ENCODE results near the gene RLBP1.
"Not testable (repeated sequence)": the region's sequence is repeated elsewhere in the genome, so short reads cannot be mapped to it uniquely, and the experiment has no call there.

Gene RLBP1

GRCh38 chr15:89221543-89221942 is at the start of gene RLBP1:
RLBP1 (minus strand) TSS chr15:89221579; CDS start chr15:89218975, 2,604 bp downstream.
- no peak for DNase-seq (ENCODE audit: low read depth)

- DNase-seq (ENCODE audit: low read depth) = not testable (repeated sequence)
Observed at GRCh38 chr15:89250142-89250541, 28.8 kb upstream of the RLBP1 start.

DNA sequence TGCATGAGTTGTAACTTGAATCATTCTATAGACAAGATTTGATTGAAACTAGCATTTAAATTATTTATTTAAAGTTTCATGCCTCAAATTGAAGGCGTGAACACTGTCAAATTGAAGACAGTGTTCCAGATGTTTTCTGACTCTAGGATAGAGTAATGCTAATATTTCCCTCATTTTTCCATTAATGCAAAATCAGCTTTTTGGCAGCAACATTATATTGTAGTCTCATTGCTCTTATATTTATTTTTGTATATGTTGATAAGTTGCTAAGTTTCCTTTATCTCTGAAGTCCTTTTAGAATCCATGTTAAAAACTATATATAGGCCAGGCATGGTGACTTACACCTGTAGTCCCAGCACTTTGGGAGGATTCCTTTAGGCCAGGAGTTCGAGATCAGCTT is 27.2 kb upstream of the RLBP1 start:
- DNase-seq (ENCODE audit: low read depth) = no peak

- no peak for DNase-seq (ENCODE audit: low read depth)
Observed at GRCh38 chr15:89247446-89247845, 26.1 kb upstream of the RLBP1 start.

GRCh38 chr15:89244574-89244903 is 23.2 kb upstream of the RLBP1 start:
- DNase-seq (ENCODE audit: low read depth) = no peak

GRCh38 chr15:89243691-89244573 is 22.6 kb upstream of the RLBP1 start, which contains the start of gene FANCI:
FANCI (plus strand) TSS chr15:89243979; CDS start chr15:89247648, 3,669 bp downstream.
- DNase-seq (ENCODE audit: low read depth) = peak; percentile 95

DNA sequence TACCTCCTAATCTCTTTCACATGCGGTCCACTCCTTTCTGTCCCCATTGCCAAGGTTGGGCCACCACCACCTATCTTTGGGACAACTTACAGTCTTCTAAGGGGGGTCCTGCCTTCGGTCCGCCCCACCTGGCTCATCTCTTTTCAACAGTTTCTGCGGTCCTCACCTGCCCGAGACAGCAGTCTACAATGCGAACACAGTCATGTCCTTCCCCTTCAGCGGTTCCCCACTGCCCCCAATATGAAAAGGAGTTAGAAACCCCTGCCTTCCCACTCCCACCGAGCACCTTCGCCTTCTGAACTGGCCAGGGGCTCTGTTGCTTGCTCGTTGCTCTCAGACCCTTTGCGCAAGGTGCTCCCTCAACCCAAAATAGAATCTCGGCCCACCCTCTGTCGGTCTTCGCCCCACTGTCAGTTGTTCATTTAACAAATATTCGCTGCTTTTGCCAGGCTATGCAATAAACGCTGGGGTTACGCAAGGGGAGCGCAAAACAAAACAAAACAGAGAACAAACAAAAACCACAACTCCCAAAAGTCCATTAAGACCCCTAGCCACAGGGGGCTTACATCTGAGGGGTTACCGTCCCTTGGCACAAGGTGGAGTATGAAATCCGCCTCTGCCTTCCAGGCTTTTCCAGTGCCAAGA is 21.8 kb upstream of the RLBP1 start:
- DNase-seq (ENCODE audit: low read depth) = no peak

DNA sequence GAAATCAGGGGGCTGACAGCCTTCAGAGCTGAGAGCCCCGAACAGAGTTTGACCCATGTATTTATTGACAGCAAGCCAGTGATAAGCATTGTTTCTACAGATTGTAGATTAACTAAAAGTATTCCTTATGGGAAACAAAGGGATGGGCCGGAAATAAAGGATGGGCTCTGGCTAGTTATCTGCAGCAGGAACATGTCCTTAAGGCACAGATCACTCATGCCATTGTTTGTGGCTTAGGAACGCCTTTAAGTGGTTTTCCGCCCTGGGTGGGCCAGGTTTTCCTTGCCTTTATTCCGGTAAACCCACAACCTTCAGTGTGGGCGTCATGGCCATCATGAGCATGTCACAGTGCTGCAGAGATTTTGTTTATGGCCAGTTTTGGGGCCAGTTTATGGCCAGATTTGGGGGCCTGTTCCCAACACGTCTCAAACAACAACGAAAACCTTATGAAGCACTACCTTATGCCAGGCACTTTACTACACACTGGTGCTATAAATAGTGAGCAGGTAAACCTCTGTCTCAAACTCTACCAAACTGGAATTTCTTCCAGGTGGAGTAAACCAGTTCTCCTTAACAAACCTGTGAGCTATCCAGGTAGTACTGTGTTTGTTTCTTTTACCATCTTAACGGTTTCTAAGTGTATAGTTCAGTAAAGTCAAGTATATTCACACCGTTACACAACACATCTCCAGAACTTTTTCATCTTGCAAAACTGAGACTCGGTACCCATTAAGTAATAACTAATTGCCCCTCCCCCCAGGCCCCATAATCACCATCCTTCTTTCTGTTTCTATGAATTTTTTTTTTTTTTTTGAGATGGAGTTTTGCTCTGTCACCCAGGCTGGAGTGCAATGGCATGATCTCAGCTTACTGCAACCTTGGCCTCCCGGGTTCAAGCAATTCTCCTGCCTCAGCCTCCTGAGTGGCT is 18.8 kb upstream of the RLBP1 start:
- not testable (repeated sequence) for DNase-seq (ENCODE audit: low read depth)

- no peak for DNase-seq (ENCODE audit: low read depth)
Observed at GRCh38 chr15:89231832-89232231, 10.5 kb upstream of the RLBP1 start.

DNA sequence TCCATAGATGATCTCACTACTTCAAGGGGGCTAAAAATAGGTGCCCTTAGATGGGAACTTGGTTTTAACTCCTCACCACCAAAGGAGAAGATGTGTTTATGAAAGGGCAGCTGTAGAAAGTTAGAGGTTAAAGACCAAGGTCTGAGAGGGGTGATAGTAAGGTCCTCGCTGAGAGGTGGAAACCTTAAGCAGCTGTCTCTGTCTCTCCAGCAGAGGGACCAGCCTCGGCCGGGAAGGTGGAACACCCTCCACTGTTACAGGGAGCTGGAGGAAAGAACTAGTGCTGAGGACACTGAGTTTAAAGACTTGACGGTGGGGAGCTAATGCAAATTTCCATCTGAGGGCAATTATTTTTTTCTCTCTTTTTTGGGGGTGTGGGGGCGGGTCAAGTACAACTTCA is 8.9 kb upstream of the RLBP1 start:
- no peak for DNase-seq (ENCODE audit: low read depth)

DNA sequence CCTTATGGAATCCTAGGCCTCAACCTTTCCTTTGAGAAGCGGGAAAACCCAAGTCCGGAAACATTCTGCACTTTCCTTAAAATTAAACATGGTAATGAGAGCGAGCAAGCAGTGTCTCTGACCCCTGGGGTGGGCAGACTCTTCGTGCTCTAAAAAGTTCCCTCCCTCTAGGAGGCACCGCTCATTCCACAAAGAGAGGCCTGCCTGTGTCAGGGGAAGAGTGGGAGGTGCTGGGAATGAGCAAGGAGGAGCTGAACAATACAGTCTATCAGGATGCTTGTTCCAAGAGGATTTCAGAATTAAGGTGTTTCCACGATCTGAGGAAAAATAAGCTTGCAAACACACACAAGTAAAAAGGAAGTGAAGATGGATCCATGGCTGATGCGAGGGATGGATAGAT is 6.0 kb upstream of the RLBP1 start:
- DNase-seq (ENCODE audit: low read depth) = no peak

GRCh38 chr15:89226359-89227221 is 5.2 kb upstream of the RLBP1 start:
- DNase-seq (ENCODE audit: low read depth) = no peak

GRCh38 chr15:89225588-89225987 is 4.2 kb upstream of the RLBP1 start:
- no peak for DNase-seq (ENCODE audit: low read depth)

- no peak for DNase-seq (ENCODE audit: low read depth)
Observed at GRCh38 chr15:89218531-89218930, 2.8 kb downstream of the RLBP1 start.

- no peak for DNase-seq (ENCODE audit: low read depth)
Observed at GRCh38 chr15:89217686-89218376, 3.5 kb downstream of the RLBP1 start.

DNA sequence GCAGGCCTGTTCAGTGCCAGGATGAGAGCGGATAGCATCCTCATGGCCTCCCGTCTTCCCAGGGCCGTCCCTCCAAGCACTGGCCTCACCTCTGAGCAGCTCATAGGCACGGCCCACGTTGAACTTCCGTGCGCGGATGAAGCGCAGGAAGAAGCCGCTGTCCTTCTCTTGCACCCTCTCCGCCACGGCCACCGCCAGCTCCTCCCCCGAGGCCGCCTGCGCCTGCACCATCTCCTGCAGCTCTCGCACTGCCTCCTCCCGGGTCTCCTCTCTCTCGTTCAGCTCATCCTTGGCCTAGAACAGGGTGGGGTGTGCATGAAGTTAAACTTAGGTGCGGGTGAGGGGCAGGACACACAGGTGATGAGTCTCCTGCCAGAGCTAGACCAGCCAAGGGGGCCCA is 4.3 kb downstream of the RLBP1 start:
- DNase-seq (ENCODE audit: low read depth) = no peak

DNA sequence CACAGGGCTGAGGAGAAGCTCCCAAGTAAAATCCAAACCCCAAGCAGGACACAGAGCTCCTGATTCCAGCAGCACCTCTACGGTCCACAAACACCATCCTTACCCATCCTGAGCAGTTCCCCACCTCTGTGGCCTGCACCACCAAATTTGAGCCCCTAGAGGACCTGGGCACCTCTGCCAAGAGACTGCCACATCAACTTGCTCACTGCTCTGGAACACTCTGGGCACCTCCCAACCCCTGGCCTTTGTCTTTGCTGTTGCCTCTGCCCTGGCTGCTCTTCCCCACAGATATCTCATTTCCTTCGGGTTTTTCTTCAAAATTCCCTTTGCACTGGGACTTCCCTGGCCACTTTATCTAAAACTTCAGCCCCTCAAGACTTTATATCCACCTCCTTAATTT is 5.8 kb downstream of the RLBP1 start:
- no peak for DNase-seq (ENCODE audit: low read depth)

DNA sequence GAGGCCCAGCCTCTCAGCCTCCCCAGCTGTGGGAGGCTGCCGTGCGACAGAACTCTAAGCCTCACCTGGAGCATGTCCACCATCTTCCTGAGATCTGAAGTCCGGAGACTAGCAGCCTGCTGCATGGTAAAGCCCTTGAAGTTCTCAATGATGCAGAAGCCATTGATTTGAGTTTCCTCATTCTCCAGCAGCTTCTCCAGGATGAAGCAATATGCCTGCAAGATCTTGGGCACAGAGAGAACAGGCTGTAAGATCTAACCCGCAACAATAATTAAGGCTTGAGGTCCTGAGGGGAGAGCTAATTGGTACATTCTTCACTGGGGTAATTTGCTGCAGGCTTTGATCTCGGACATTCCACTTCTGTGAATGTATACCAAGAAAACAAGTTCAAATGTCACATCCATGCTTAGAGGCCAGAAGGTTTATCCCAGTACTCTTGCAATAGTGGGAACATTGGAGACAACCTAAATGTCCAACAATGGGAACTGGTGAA is 9.7 kb downstream of the RLBP1 start:
- DNase-seq (ENCODE audit: low read depth) = no peak

DNA sequence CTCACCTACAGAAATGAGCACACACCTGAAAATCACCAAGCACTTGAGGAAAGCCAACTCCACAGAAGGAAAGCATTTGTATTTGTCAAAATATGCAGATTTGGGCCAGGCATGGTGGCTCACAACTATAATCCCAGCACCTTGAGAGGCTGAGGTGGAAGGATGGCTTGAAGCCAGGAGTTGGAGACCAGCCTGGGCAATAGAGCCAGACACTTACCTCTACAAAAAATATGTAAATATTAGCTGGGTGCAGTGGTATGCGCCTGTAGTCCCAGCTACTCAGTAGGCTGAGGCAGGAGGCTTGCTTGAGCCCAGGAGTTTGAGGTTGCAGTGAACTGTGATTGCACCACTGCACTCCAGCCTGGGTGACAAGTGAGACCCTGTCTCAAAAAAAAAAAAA is 12.3 kb downstream of the RLBP1 start:
- DNase-seq (ENCODE audit: low read depth) = no peak

- no peak for DNase-seq (ENCODE audit: low read depth)
Observed at GRCh38 chr15:89208256-89208655, 13.1 kb downstream of the RLBP1 start.

DNA sequence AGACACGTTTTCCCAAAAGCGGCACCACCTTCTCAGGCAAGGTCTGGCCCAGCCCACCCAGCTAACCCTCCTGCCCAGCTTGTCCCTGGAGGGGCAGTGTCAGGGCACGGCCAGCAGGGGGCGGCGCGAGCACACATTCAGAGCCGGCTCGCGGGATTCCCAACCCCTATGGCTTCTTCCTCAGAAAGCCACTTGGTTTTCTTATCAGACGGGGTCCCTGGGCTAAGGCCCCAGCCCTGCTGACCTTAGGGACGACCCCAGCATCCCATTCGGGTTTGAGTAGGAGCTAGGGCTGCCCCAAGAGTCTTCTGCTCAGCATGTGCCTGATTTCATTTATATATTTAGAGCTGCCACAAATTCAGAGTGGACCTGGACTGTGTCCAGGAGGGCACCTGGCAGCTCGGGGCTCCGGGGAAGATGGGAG is 14.5 kb downstream of the RLBP1 start:
- DNase-seq (ENCODE audit: low read depth) = peak; percentile 65
